PC-3 (cell line): Measurements from ENCODE around the gene TBC1D24.

Experiments
- EZH2 ChIP-seq: fragments of 300-600 bp; sonication (generic); IDR thresholded peaks from one replicate; pipeline ENCODE4 v1.6.1; 2017; ENCODE audit warnings: antibody characterized with exemption, mild to moderate bottlenecking, low read length; ENCODE audit not compliant: unreplicated experiment
- EZH2phosphoT487 ChIP-seq: fragments of 300-600 bp; sonication (generic); IDR thresholded peaks from 2 replicates; pipeline ENCODE4 v1.6.1; 2018; ENCODE audit warnings: mild to moderate bottlenecking, antibody characterized with exemption, low read length, borderline replicate concordance
- TF ChIP-seq, protein P1 (sequence below): fragments of 300-600 bp; sonication (generic); conservative IDR thresholded peaks from 2 replicates; pipeline ENCODE4 v1.5.1; 2017; ENCODE audit warnings: antibody characterized with exemption, low read depth, mild to moderate bottlenecking, low read length

DNA sequence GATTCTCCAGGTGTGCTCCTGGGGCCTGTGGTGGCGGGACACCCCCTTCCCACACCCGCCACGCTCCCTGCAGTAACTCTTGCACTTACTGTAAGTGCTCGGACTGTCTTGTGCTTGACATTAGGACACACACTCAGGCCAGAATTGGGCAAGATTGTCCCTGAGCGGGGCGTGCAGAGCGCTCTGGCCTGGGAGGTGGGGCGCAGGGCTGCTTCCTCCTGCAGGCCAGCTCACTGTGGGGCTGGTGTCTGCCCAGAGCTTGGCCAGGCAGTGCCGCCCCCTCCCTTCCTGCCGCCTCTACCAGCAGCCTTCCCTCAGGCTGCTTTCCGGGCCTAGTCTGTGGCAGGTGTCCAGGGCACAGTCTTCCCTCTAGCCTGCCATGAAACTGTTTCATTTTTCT is 32.7 kb downstream of the TBC1D24 start:
- TF ChIP-seq, protein P1, sequence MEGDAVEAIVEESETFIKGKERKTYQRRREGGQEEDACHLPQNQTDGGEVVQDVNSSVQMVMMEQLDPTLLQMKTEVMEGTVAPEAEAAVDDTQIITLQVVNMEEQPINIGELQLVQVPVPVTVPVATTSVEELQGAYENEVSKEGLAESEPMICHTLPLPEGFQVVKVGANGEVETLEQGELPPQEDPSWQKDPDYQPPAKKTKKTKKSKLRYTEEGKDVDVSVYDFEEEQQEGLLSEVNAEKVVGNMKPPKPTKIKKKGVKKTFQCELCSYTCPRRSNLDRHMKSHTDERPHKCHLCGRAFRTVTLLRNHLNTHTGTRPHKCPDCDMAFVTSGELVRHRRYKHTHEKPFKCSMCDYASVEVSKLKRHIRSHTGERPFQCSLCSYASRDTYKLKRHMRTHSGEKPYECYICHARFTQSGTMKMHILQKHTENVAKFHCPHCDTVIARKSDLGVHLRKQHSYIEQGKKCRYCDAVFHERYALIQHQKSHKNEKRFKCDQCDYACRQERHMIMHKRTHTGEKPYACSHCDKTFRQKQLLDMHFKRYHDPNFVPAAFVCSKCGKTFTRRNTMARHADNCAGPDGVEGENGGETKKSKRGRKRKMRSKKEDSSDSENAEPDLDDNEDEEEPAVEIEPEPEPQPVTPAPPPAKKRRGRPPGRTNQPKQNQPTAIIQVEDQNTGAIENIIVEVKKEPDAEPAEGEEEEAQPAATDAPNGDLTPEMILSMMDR, result no peak
- TF ChIP-seq EZH2 (no peak), EZH2phosphoT487 (no peak)
